GM12875 (cell line): ENCODE measurements around the gene ECPAS.

ENCODE experiments used
- H3K4me3 ChIP-seq: one replicate; pipeline ENCODE4 v1.5.1; 2011; ENCODE audit warnings: low read depth, low read length, control low read depth
- TF ChIP-seq, protein P1 (sequence below): IDR thresholded peaks from 2 replicates; pipeline ENCODE4 v1.5.1; 2011; ENCODE audit warnings: low read depth, mild to moderate bottlenecking, control low read depth, inconsistent platforms, low read length, moderate library complexity, borderline replicate concordance; ENCODE audit not compliant: insufficient read depth

ECPAS gene, protein sequence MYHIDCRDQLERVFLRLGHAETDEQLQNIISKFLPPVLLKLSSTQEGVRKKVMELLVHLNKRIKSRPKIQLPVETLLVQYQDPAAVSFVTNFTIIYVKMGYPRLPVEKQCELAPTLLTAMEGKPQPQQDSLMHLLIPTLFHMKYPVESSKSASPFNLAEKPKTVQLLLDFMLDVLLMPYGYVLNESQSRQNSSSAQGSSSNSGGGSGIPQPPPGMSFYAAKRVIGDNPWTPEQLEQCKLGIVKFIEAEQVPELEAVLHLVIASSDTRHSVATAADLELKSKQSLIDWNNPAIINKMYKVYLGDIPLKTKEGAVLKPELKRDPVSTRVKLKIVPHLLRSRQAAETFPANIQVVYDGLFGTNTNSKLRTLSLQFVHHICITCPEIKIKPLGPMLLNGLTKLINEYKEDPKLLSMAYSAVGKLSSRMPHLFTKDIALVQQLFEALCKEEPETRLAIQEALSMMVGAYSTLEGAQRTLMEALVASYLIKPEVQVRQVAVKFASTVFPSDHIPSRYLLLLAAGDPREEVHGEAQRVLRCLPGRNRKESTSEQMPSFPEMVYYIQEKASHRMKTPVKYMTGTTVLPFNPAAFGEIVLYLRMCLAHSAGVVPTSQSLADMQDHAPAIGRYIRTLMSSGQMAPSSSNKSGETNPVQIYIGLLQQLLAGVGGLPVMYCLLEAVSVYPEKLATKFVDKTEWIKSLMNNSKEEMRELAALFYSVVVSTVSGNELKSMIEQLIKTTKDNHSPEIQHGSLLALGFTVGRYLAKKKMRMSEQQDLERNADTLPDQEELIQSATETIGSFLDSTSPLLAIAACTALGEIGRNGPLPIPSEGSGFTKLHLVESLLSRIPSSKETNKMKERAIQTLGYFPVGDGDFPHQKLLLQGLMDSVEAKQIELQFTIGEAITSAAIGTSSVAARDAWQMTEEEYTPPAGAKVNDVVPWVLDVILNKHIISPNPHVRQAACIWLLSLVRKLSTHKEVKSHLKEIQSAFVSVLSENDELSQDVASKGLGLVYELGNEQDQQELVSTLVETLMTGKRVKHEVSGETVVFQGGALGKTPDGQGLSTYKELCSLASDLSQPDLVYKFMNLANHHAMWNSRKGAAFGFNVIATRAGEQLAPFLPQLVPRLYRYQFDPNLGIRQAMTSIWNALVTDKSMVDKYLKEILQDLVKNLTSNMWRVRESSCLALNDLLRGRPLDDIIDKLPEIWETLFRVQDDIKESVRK (N-terminal part only)

DNA sequence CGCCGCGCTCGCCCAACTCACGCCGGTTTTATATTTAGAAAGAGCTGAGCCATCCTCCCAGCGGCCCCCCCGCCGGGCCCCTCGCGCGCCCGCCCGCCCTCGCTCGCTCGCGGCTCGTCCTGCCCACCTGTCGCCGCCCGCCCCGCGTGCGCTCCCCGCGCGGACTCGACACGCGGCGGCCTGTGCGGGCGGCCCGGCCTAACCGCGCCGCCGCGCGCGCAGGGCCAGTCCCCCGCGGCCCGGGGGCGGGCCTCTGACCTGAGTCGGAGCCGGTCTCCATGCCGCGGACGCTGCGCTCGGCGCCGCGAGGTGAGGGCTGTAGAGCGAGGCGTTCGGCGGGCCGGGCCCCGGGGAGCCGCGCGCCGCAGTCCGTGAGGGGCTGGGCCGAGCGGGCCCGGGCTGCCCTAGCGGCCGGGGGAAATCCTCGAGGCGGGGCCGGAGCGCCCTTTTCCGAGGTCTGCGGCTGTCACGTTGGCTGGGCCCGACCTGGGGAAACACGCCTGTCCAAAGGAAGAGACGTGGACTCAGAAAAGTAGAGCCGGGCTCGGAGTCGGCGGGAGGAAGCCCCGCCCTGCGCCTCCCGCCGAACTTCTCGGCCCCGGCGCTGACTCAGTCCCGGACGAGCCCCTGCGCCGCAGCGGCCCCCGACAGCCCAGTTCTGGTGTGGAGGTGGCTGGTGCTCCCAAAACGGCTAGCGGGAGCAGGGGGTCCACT, at the start of gene ECPAS:
Gene ECPAS, minus strand, starts transcription at position 526 of the 714 bp plus-strand sequence. CDS start 11,465 bp downstream, outside the sequence.
- H3K4me3 ChIP-seq, result peak within 1 kb of the TSS; percentile 95
- TF ChIP-seq, protein P1, sequence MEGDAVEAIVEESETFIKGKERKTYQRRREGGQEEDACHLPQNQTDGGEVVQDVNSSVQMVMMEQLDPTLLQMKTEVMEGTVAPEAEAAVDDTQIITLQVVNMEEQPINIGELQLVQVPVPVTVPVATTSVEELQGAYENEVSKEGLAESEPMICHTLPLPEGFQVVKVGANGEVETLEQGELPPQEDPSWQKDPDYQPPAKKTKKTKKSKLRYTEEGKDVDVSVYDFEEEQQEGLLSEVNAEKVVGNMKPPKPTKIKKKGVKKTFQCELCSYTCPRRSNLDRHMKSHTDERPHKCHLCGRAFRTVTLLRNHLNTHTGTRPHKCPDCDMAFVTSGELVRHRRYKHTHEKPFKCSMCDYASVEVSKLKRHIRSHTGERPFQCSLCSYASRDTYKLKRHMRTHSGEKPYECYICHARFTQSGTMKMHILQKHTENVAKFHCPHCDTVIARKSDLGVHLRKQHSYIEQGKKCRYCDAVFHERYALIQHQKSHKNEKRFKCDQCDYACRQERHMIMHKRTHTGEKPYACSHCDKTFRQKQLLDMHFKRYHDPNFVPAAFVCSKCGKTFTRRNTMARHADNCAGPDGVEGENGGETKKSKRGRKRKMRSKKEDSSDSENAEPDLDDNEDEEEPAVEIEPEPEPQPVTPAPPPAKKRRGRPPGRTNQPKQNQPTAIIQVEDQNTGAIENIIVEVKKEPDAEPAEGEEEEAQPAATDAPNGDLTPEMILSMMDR, result no peak

DNA sequence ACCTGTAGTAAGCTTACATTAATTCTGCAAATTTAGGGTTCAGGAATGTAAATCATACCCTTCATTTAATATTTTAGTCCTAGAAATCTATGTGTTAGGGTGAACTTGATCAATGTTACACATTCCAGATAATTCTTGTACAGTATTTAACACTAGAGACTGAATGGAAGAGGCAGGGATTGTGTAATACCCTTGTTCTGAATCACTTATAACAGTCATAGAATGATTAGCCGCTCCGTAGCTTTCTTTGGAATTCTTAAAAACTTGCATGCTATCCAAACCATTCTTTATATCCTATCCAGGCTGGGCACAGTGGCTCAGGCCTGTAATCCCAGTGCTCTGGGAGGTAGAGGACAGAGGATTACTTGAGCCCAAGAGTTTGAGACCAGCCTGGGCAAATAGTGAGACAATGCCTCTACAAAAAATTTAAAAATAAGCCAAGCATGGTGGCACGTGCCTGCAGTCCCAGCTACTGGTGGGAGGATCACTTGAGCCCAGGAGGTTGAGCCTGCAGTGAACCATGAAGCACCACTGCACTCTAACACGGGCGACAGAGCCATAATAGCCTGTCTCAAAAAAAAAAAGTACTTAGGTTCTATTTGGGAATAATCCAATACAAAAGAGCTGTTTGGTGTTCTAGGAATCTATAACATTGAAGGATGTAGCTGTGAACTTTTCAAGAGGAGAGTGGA, 49.1 kb upstream of the ECPAS start:
- no peak overlapping the region for H3K4me3 ChIP-seq
- TF ChIP-seq, protein P1, result no peak

DNA sequence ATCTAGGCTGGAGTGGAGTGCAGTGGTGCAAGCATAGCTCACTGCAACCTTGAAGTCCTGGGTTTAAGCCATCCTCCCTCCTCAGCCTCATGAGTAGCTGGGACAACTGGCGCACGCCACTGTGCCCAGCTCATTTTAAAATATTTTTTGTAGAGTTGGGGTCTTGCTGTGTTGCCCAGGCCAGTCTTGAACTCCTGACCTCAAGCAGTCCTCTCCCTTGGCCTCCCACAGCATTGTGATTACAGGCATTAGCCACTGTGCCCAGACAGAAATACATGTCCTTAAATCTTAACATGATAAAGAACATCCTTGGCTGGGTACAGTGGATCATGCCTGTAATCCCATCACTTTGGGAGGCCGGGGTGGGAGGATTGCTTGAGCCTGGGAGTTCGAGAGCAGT, 47.5 kb upstream of the ECPAS start:
- no peak overlapping the region for H3K4me3 ChIP-seq
- TF ChIP-seq, protein P1, result no peak

DNA sequence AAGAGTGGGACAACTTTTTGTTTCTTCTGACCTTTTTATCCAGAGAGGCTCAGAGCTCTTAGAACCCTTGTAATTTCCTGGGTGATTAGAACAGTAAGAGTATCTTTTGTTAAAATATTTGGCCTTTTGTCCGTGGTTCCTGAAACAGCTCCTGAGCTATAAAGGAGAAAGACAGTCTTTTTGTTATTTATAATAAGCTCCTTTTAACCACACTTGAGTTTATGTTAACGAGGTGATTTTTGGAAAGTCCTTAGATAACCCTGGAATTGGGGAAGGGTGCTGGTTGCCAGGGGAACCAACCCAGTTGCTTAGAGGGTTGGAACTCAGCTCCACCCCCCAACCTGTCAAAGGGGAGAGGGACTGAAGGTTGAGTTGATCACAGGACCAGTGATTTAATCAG, 45.6 kb upstream of the ECPAS start:
- TF ChIP-seq, protein P1, result no peak
- H3K4me3 ChIP-seq, result no peak overlapping the region

DNA sequence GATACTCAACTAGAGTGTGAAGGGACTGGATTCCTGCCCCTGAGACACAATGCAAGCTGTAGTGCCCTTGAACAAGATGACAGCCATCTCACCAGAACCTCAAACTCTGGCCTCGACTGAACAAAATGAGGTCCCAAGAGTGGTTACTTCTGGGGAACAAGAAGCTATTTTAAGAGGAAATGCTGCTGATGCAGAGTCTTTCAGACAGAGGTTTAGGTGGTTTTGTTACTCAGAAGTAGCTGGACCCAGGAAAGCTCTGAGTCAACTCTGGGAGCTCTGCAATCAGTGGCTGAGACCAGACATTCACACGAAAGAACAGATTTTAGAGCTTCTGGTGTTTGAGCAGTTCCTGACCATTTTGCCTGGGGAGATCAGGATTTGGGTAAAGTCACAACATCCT, 43.2 kb upstream of the ECPAS start:
- H3K4me3 ChIP-seq, result no peak overlapping the region
- TF ChIP-seq, protein P1, result no peak
